ENCODE results near the gene HNMT.

The HNMT gene

GRCh38 chr2:137976274-137976673 is 12.0 kb downstream of the HNMT start:
- no peaks in the 10 kb centered on the region for H3K79me2 ChIP-seq (ENCODE audit: control insufficient read depth, low read length)
- H3K4me3 ChIP-seq (ENCODE audit: low read length), result no peak overlapping the region
- no peaks in the 10 kb centered on the region for H3K27me3 ChIP-seq (ENCODE audit: control insufficient read depth, low read length)
- TF ChIP-seq EZH2phosphoT487 (IDR thresholded peaks at IDR 0.05; ENCODE audit: borderline replicate concordance, low read length), result no peak
- TF ChIP-seq CTCF (IDR thresholded peaks at IDR 0.05; ENCODE audit: low read depth, low read length, poor library complexity, severe bottlenecking), result no peak
- H3K4me1 ChIP-seq (ENCODE audit: control insufficient read depth, low read length), result no peaks in the 10 kb centered on the region
- no peaks in the 10 kb centered on the region for H3K36me3 ChIP-seq (ENCODE audit: control insufficient read depth, low read length)
- H3K4me2 ChIP-seq (ENCODE audit: low read length), result no peak overlapping the region
- no peaks in the 10 kb centered on the region for H3K9me2 ChIP-seq (replicated peaks; ENCODE audit: control insufficient read depth, low read length)
- H3K27ac ChIP-seq (ENCODE audit: low read depth, low read length), result no peak overlapping the region
- no peaks in the 10 kb centered on the region for H3K9me3 ChIP-seq (ENCODE audit: control insufficient read depth, insufficient read depth, low read length)
- H3F3A ChIP-seq (ENCODE audit: control insufficient read depth, insufficient read depth), result no peaks in the 10 kb centered on the region
- H4K20me1 ChIP-seq (ENCODE audit: control insufficient read depth, insufficient read depth, low read depth, low read length), result no peaks in the 10 kb centered on the region

- Histone ChIP-seq H3K79me2 (ENCODE audit: control insufficient read depth, low read length) (no peaks in the 10 kb centered on the region), H3F3A (ENCODE audit: control insufficient read depth, insufficient read depth) (no peaks in the 10 kb centered on the region)
Measured at GRCh38 chr2:137977790-137978189, 13.5 kb downstream of the HNMT start.

GRCh38 chr2:137980459-137980858 is 16.2 kb downstream of the HNMT start:
- H3K4me2 ChIP-seq (ENCODE audit: low read length), result no peak overlapping the region
- H3K4me3 ChIP-seq (ENCODE audit: low read length), result no peak overlapping the region
- no peaks in the 10 kb centered on the region for H3K79me2 ChIP-seq (ENCODE audit: control insufficient read depth, low read length)
- no peaks in the 10 kb centered on the region for H3K9me2 ChIP-seq (replicated peaks; ENCODE audit: control insufficient read depth, low read length)
- H3K4me1 ChIP-seq (ENCODE audit: control insufficient read depth, low read length), result no peaks in the 10 kb centered on the region
- TF ChIP-seq CTCF (IDR thresholded peaks at IDR 0.05; ENCODE audit: low read depth, low read length, poor library complexity, severe bottlenecking), result no peak
- TF ChIP-seq EZH2phosphoT487 (IDR thresholded peaks at IDR 0.05; ENCODE audit: borderline replicate concordance, low read length), result no peak
- no peaks in the 10 kb centered on the region for H3K36me3 ChIP-seq (ENCODE audit: control insufficient read depth, low read length)
- H3K27me3 ChIP-seq (ENCODE audit: control insufficient read depth, low read length), result no peaks in the 10 kb centered on the region
- no peaks in the 10 kb centered on the region for H3K9me3 ChIP-seq (ENCODE audit: control insufficient read depth, insufficient read depth, low read length)
- no peaks in the 10 kb centered on the region for H3F3A ChIP-seq (ENCODE audit: control insufficient read depth, insufficient read depth)
- no peaks in the 10 kb centered on the region for H4K20me1 ChIP-seq (ENCODE audit: control insufficient read depth, insufficient read depth, low read depth, low read length)
- no peak overlapping the region for H3K27ac ChIP-seq (ENCODE audit: low read depth, low read length)

More at GRCh38 chr2:137977790-137978189, 13.5 kb downstream of the HNMT start:
- Histone ChIP-seq H3K9me3 (ENCODE audit: control insufficient read depth, insufficient read depth, low read length) (no peaks in the 10 kb centered on the region), H3K27ac (ENCODE audit: low read depth, low read length) (no peak overlapping the region), H3K9me2 (replicated peaks; ENCODE audit: control insufficient read depth, low read length) (no peaks in the 10 kb centered on the region), H3K27me3 (ENCODE audit: control insufficient read depth, low read length) (no peaks in the 10 kb centered on the region), H3K36me3 (ENCODE audit: control insufficient read depth, low read length) (no peaks in the 10 kb centered on the region), H3K4me2 (ENCODE audit: low read length) (no peak overlapping the region), H3K4me1 (ENCODE audit: control insufficient read depth, low read length) (no peaks in the 10 kb centered on the region), H3K4me3 (ENCODE audit: low read length) (no peak overlapping the region), H4K20me1 (ENCODE audit: control insufficient read depth, insufficient read depth, low read depth, low read length) (no peaks in the 10 kb centered on the region)
- TF ChIP-seq CTCF (IDR thresholded peaks at IDR 0.05; ENCODE audit: low read depth, low read length, poor library complexity, severe bottlenecking) (no peak), EZH2phosphoT487 (IDR thresholded peaks at IDR 0.05; ENCODE audit: borderline replicate concordance, low read length) (no peak)
